ENCODE data around the gene GYS2.

GYS2 gene

GRCh38 chr12:21571046-21571445, 33.6 kb downstream of the GYS2 start:
- TF ChIP-seq REST (IDR thresholded peaks at IDR 0.05; ENCODE audit: insufficient read depth in 1 of 2, low read depth in 2 of 2, low read length in 2 of 2): no peak
- TF ChIP-seq TAF1 (IDR thresholded peaks at IDR 0.05; ENCODE audit: borderline replicate concordance, insufficient read depth, low read length): no peak
- TF ChIP-seq SIN3A (IDR thresholded peaks at IDR 0.05; ENCODE audit: borderline replicate concordance, insufficient read depth, low read length): no peak
- no peak for TF ChIP-seq FOXP2 (optimal IDR thresholded peaks at IDR 0.05; ENCODE audit: borderline replicate concordance, extremely low read depth, extremely low read length, insufficient read depth)
- TF ChIP-seq POLR2AphosphoS5 (IDR thresholded peaks at IDR 0.05; ENCODE audit: low read depth, low read length): no peak

- TF ChIP-seq POLR2AphosphoS5 (IDR thresholded peaks at IDR 0.05; ENCODE audit: low read depth, low read length): no peak
- TF ChIP-seq REST (IDR thresholded peaks at IDR 0.05; ENCODE audit: insufficient read depth in 1 of 2, low read depth in 2 of 2, low read length in 2 of 2): no peak
- TF ChIP-seq TAF1 (IDR thresholded peaks at IDR 0.05; ENCODE audit: borderline replicate concordance, insufficient read depth, low read length): no peak
- no peak for TF ChIP-seq FOXP2 (optimal IDR thresholded peaks at IDR 0.05; ENCODE audit: borderline replicate concordance, extremely low read depth, extremely low read length, insufficient read depth)
- no peak for TF ChIP-seq SIN3A (IDR thresholded peaks at IDR 0.05; ENCODE audit: borderline replicate concordance, insufficient read depth, low read length)
Observed at GRCh38 chr12:21568115-21568514, 36.5 kb downstream of the GYS2 start.

GRCh38 chr12:21566907-21567394, 37.7 kb downstream of the GYS2 start:
- TF ChIP-seq FOXP2 (optimal IDR thresholded peaks at IDR 0.05; ENCODE audit: borderline replicate concordance, extremely low read depth, extremely low read length, insufficient read depth) (no peak), POLR2AphosphoS5 (IDR thresholded peaks at IDR 0.05; ENCODE audit: low read depth, low read length) (no peak), TAF1 (IDR thresholded peaks at IDR 0.05; ENCODE audit: borderline replicate concordance, insufficient read depth, low read length) (no peak), SIN3A (IDR thresholded peaks at IDR 0.05; ENCODE audit: borderline replicate concordance, insufficient read depth, low read length) (no peak), REST (IDR thresholded peaks at IDR 0.05; ENCODE audit: insufficient read depth in 1 of 2, low read depth in 2 of 2, low read length in 2 of 2) (no peak)

GRCh38 chr12:21566223-21566906, 38.3 kb downstream of the GYS2 start:
- TF ChIP-seq TAF1 (IDR thresholded peaks at IDR 0.05; ENCODE audit: borderline replicate concordance, insufficient read depth, low read length): no peak
- no peak for TF ChIP-seq POLR2AphosphoS5 (IDR thresholded peaks at IDR 0.05; ENCODE audit: low read depth, low read length)
- TF ChIP-seq FOXP2 (optimal IDR thresholded peaks at IDR 0.05; ENCODE audit: borderline replicate concordance, extremely low read depth, extremely low read length, insufficient read depth): no peak

- TF ChIP-seq REST (IDR thresholded peaks at IDR 0.05; ENCODE audit: insufficient read depth in 1 of 2, low read depth in 2 of 2, low read length in 2 of 2): no peak
- no peak for TF ChIP-seq SIN3A (IDR thresholded peaks at IDR 0.05; ENCODE audit: borderline replicate concordance, insufficient read depth, low read length)
- no peak for TF ChIP-seq FOXP2 (optimal IDR thresholded peaks at IDR 0.05; ENCODE audit: borderline replicate concordance, extremely low read depth, extremely low read length, insufficient read depth)
- no peak for TF ChIP-seq TAF1 (IDR thresholded peaks at IDR 0.05; ENCODE audit: borderline replicate concordance, insufficient read depth, low read length)
- no peak for TF ChIP-seq POLR2AphosphoS5 (IDR thresholded peaks at IDR 0.05; ENCODE audit: low read depth, low read length)
Observed at GRCh38 chr12:21562859-21563258, 41.8 kb downstream of the GYS2 start.

All from PFSK-1 (cell line).